ENCODE measurements around the gene CCDC158. TPM values are rescaled to one million over a fixed set of nuclear protein-coding genes. Genes with fewer than 3 reads are reported as not detected.

Gene CCDC158
- total and polyA plus RNA-seq, 2 of the 4 experiments (the other 2 are of a cell fraction) = not detected

DNA sequence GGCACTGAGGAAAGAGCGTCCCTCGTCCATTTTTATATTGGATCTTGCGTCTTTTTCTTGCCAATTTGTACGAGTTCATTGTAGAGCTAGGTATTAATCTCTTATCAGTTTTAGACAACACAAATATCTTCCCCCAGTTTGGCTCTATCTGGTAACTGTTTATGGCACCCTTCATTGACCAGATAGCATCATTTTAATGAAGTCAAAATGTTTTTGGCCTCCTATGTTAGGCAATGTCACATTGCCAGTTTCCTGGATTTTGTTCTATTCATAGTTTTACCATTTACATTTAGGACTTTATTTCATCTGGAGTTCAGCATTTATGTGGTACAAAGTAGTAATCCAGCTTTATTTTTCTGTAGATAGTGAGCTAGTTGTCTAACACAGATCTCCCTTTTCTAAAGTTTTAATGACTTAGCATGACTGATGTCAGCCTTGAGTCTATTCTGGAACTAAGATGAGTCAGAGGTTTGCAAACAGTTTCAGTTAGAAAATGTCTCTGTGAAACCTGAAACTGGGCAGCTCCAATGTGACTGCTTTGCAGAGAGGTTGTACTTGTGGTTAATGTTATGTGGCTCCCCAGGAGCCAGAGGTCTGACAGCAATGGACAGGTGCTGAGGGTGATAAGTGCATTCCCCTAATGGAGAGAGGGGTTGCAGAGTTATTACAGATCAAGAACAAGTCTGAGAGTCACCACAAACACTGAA lies 119.7 kb downstream of the CCDC158 start:
- ATAC-seq (ENCODE audit: low read depth) (peak; percentile 64), DNase-seq (peak; percentile 89)
- Histone ChIP-seq H3K9me1 (ENCODE audit: insufficient read depth, low read length) (peaks cover 8% of the 10 kb centered on the region), H2BK20ac (ENCODE audit: low read depth, low read length) (no peak overlapping the region), H4K91ac (ENCODE audit: insufficient read depth, low read depth, low read length) (no peak overlapping the region), H3K79me1 (ENCODE audit: low read depth in 1 of 2, low read length in 2 of 2) (peaks cover 10% of the 10 kb centered on the region in 2 experiments; a peak in 3 of 4 replicates), H3K27ac (ENCODE audit: insufficient read depth, low read length) (no peak overlapping the region), H2AFZ (replicated peaks; ENCODE audit: low read length, poor library complexity) (no peak overlapping the region), H3K4me3 (ENCODE audit: insufficient read depth, low read depth, low read length) (no peak overlapping the region), H4K5ac (ENCODE audit: low read depth, low read length) (no peak overlapping the region), H2BK120ac (ENCODE audit: low read depth, low read length) (no peak overlapping the region), H2BK5ac (ENCODE audit: low read depth, low read length, poor library complexity, severe bottlenecking) (no peak overlapping the region), H2AK5ac (ENCODE audit: low read depth, low read length) (no peak overlapping the region), H3K9me3 (ENCODE audit: control insufficient read depth, insufficient read depth, low read length) (peaks cover 9% of the 10 kb centered on the region), H2AK9ac (replicated peaks; ENCODE audit: low read depth, low read length, poor library complexity) (no peak overlapping the region), H3K14ac (replicated peaks; ENCODE audit: low read depth, low read length) (no peak overlapping the region), H3K27me3 (ENCODE audit: control insufficient read depth, insufficient read depth, low read length) (no peaks in the 10 kb centered on the region), H3K4me1 (ENCODE audit: control insufficient read depth, insufficient read depth, low read length) (peaks cover 4% of the 10 kb centered on the region; the same call in 1 of the 2 replicates), H4K8ac (ENCODE audit: low read depth in 2 of 2, low read length in 2 of 2) (no peak overlapping the region), H3K18ac (ENCODE audit: low read depth, low read length) (no peak overlapping the region), H3K4ac (ENCODE audit: low read depth, low read length) (no peak overlapping the region), H3K56ac (ENCODE audit: extremely low read depth, insufficient read depth, low read length) (no peak overlapping the region), H4K20me1 (ENCODE audit: insufficient read depth, low read length) (no peaks in the 10 kb centered on the region), H2BK15ac (ENCODE audit: low read depth, low read length) (no peak overlapping the region), H3K36me3 (ENCODE audit: control insufficient read depth, insufficient read depth, low read length) (no peaks in the 10 kb centered on the region), H3K4me2 (ENCODE audit: low read depth, low read length) (peak overlapping the region; percentile 51; the same call in 1 of the 2 replicates), H3K9ac (ENCODE audit: low read depth, low read length) (no peak overlapping the region), H3K23ac (ENCODE audit: low read depth, low read length) (no peak overlapping the region)
- in situ Hi-C loops (cut with MboI; ENCODE audit: low sequenced_read_pairs) (no loop called here), dilution Hi-C loops (cut with HindIII; ENCODE audit: low sequenced_read_pairs, unreplicated experiment) (no loop called here), intact Hi-C loops (cut with micrococcal nuclease) (no loop called here)
- CTCF ChIA-PET = no interaction called here
- WGBS, 2 experiments (ENCODE audit: extremely low coverage in 2 of 2, insufficient read length in 1 of 2) = no CpG with 5 or more reads among the region's 4 CpGs
- BruUV-seq (replicated peaks) = no TSS peak
- POLR2A ChIA-PET (ENCODE audit: unreplicated experiment) = no interaction called here
- TF ChIP-seq NFE2L2 (IDR thresholded peaks at IDR 0.05; ENCODE audit: low read depth, low read length) (no peak), POLR2A (IDR thresholded peaks at IDR 0.05; ENCODE audit: low read depth, low read length) (no peak), MAZ (IDR thresholded peaks at IDR 0.05; ENCODE audit: borderline replicate concordance, low read depth, low read length) (no peak), MXI1 (IDR thresholded peaks at IDR 0.05; ENCODE audit: borderline replicate concordance, low read depth, low read length) (no peak), RFX5 (IDR thresholded peaks at IDR 0.05; ENCODE audit: low read depth, low read length) (no peak), BHLHE40 (IDR thresholded peaks at IDR 0.05; ENCODE audit: low read depth, low read length) (no peak), SMC3 (IDR thresholded peaks at IDR 0.05; ENCODE audit: low read depth, low read length) (no peak), FOS (IDR thresholded peaks at IDR 0.05; ENCODE audit: low read depth, low read length) (peak; percentile 44; the same call in 1 of the 2 replicates), RCOR1 (IDR thresholded peaks at IDR 0.05; ENCODE audit: insufficient replicate concordance, low read length) (peak; percentile 77), RAD21 (IDR thresholded peaks at IDR 0.05; ENCODE audit: low read length) (no peak), CEBPB (IDR thresholded peaks at IDR 0.05; ENCODE audit: low read depth, low read length) (0 out of 2 replicates have a peak, but pooled peaks have one; percentile 4), CHD1 (IDR thresholded peaks at IDR 0.05; ENCODE audit: low read depth, low read length) (no peak)
- TF ChIP-seq, protein P1, sequence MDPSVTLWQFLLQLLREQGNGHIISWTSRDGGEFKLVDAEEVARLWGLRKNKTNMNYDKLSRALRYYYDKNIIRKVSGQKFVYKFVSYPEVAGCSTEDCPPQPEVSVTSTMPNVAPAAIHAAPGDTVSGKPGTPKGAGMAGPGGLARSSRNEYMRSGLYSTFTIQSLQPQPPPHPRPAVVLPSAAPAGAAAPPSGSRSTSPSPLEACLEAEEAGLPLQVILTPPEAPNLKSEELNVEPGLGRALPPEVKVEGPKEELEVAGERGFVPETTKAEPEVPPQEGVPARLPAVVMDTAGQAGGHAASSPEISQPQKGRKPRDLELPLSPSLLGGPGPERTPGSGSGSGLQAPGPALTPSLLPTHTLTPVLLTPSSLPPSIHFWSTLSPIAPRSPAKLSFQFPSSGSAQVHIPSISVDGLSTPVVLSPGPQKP (IDR thresholded peaks at IDR 0.05; ENCODE audit: borderline replicate concordance, low read depth, low read length) = no peak
- TF ChIP-seq, protein P2, sequence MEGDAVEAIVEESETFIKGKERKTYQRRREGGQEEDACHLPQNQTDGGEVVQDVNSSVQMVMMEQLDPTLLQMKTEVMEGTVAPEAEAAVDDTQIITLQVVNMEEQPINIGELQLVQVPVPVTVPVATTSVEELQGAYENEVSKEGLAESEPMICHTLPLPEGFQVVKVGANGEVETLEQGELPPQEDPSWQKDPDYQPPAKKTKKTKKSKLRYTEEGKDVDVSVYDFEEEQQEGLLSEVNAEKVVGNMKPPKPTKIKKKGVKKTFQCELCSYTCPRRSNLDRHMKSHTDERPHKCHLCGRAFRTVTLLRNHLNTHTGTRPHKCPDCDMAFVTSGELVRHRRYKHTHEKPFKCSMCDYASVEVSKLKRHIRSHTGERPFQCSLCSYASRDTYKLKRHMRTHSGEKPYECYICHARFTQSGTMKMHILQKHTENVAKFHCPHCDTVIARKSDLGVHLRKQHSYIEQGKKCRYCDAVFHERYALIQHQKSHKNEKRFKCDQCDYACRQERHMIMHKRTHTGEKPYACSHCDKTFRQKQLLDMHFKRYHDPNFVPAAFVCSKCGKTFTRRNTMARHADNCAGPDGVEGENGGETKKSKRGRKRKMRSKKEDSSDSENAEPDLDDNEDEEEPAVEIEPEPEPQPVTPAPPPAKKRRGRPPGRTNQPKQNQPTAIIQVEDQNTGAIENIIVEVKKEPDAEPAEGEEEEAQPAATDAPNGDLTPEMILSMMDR (conservative IDR thresholded peaks at IDR 0.05; ENCODE audit: low read depth, low read length) = no peak
- TF ChIP-seq, protein P3, sequence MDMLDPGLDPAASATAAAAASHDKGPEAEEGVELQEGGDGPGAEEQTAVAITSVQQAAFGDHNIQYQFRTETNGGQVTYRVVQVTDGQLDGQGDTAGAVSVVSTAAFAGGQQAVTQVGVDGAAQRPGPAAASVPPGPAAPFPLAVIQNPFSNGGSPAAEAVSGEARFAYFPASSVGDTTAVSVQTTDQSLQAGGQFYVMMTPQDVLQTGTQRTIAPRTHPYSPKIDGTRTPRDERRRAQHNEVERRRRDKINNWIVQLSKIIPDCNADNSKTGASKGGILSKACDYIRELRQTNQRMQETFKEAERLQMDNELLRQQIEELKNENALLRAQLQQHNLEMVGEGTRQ (IDR thresholded peaks at IDR 0.05; ENCODE audit: low read depth, low read length) = no peak
